ENCODE data around the gene INPP5F.

The INPP5F gene, protein sequence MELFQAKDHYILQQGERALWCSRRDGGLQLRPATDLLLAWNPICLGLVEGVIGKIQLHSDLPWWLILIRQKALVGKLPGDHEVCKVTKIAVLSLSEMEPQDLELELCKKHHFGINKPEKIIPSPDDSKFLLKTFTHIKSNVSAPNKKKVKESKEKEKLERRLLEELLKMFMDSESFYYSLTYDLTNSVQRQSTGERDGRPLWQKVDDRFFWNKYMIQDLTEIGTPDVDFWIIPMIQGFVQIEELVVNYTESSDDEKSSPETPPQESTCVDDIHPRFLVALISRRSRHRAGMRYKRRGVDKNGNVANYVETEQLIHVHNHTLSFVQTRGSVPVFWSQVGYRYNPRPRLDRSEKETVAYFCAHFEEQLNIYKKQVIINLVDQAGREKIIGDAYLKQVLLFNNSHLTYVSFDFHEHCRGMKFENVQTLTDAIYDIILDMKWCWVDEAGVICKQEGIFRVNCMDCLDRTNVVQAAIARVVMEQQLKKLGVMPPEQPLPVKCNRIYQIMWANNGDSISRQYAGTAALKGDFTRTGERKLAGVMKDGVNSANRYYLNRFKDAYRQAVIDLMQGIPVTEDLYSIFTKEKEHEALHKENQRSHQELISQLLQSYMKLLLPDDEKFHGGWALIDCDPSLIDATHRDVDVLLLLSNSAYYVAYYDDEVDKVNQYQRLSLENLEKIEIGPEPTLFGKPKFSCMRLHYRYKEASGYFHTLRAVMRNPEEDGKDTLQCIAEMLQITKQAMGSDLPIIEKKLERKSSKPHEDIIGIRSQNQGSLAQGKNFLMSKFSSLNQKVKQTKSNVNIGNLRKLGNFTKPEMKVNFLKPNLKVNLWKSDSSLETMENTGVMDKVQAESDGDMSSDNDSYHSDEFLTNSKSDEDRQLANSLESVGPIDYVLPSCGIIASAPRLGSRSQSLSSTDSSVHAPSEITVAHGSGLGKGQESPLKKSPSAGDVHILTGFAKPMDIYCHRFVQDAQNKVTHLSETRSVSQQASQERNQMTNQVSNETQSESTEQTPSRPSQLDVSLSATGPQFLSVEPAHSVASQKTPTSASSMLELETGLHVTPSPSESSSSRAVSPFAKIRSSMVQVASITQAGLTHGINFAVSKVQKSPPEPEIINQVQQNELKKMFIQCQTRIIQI

DNA sequence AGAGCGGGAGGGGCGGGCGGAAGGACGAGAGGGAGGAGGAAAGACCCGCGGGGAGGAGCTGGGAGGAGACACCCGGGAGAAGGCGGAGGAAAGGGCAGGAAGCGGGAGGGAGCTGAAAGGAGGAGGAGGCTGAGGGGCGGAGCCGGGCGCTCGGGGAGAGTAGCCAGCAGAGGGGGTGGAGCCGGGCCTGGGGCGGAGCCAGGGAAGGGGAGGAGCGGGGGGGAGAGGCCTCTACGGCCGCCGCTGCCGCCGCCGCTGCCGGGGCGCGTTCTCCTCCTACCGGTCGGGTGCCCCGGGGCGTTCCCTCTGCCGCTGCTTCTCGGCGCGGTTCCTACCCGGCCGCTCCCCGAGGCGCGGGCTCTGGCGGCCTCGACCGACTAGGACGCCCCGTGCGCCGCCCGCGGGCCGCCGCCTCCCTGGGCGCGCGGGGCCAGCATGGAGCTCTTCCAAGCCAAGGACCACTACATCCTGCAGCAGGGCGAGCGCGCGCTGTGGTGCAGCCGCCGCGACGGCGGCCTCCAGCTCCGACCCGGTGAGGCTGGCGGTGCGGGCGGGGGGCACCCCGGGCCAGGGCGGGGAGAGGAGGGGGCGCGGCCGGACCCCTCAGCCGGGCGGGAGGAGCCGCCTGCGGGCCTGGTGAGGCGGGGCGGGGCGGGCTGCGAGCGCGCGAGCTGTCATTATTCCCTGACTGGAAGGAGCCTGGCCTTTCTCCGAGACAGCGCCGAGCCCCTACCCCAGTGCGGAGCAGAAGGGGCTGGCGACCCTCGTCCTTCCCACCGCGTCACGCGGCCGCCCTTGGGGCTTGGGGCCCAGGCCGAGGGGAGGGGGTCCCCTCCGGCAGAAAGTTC is at the start of gene INPP5F:
Gene INPP5F (plus strand): TSS at position 223 of the 848 bp plus-strand sequence. CDS start 213 bp downstream, at position 436.
- DNase-seq (ENCODE audit: low read depth): peak; percentile 77

DNA sequence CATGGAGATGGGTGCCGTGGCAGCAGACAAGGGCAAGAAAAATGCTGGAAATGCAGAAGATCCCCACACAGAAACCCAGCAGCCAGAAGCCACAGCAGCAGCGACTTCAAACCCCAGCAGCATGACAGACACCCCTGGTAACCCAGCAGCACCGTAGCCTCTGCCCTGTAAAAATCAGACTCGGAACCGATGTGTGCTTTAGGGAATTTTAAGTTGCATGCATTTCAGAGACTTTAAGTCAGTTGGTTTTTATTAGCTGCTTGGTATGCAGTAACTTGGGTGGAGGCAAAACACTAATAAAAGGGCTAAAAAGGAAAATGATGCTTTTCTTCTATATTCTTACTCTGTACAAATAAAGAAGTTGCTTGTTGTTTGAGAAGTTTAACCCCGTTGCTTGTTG is 48.7 kb upstream of the INPP5F start:
- DNase-seq (ENCODE audit: low read depth): no peak

DNA sequence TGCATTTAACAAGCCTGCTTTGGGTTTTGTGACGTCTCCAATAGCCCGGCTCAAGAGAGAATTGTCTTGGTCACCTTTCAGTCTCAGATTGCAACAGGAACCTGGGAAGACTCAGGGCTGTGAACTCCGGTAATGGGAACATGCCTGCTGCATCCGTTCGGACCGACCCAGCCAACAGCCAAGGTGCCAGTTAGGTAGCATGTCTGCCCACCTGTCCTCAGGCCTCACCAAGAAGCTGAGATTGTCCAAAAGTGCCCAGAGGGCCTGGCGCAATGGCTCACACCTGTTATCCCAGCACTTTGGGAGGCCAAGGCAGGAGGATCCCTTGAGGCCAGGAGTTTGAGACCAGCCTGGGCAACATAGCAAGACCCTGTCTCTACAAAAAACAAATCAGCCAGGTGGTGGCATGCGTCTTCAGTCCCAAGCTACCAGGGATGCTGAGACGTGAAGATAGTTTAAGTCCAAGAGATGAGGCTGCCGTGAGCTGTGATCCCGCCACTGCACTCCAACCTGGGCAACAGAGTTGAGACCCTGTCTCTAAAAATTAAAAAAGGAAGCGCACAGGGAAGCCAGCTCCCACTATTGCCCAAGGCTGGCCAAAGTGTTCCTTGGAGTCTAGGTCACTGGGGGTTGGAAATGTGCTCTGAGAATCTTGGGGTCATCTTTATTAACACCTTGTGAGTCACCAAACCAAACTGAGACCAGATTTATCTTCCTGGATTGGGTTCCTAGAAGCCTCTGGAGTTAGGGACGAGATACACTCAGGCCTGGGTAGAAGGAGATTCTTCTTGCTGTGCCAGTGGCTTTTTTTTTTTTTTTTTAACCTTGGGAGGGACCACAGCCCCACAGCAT is 47.7 kb upstream of the INPP5F start:
- no peak for DNase-seq (ENCODE audit: low read depth)

DNA sequence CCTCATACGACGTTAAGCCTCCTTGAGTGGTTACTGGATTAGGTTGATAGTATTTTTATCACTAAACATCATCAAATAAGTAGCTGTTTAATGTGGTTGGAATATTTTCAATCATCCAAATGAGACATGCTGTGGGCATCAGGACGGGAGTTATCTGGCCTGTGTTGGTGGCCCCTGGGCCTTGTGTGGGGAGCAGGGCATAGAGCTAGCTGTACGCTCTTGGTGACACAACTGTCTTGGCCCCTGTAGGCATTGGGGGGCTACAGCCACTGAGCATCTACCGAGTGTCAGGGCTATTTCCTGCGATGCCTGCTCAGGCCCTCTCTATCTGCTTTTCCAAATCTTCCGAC is 46.4 kb upstream of the INPP5F start:
- no peak for DNase-seq (ENCODE audit: low read depth)

DNA sequence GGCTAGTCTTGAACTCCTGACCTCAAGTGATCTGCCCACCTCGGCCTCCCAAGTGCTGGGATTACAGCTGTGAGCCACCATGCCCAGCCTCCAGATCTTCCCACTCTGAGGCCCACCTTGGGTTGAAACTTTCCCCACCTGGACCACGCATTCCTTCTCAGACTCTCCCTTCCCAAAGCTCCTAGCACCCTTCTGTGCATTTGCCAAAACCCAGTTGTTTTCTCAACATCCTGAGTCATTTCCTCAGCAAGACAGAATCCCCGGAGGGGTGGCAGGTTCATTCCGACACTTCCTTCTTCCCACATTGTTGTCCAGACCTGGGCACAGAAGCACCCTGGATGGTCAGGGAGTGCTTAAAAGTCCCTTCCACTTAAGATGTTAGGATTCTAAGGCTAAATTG is 45.8 kb upstream of the INPP5F start:
- no peak for DNase-seq (ENCODE audit: low read depth)

DNA sequence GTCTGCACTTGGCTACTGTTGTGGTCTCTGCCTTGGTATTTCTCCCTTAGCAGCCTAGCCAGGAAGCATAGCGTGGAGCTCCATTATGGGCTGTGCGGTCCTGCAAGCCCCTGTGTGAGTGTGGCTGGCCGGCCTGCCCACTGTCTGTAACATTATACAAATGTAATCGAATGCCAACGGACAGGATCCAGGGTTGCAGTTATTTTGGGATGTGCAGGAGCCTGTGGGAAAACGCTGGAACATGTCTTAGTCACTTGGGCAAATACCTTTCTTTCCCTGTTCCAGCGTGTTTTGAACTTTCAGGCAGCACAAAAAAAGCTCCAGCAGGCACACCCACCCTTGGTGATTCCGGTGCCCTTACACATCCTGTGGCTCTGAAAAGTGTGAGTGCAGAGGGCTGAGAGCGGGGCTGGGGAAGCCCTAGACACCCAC is 45.2 kb upstream of the INPP5F start:
- DNase-seq (ENCODE audit: low read depth): no peak

DNA sequence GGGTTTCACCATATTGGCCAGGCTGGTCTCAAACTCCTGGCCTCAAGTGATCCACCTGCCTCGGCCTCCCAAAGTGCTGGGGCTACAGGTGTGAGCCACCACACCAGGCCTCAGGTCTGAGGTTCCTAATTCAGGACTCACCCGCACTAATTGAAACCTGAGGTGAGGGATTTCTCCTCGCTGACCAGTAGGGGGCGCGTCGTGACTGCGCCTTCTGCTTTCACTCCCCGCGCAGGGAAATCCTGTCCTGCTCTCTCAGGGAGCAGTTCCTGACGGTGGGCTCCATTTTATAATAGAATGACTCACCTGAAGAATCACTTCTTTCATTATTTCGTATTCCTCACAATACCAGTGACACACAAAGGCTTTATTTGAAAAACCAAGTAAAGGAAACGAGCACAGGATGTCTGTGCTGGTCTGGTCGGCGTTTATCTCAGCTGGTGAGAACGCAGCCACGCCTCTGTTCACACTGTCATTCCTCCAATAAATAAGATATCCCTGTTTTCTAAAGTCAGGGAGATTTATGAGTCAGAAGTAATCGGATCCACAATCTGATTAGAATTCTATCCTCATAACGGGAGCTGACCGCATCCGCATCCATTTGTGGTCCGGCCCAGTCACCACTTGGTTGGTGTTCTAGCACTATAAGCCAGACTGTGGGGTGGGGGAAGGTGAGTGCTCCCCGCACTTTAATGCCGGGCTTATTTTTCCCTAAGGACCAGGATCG is 39.2 kb upstream of the INPP5F start:
- peak; percentile 73 for DNase-seq (ENCODE audit: low read depth)

DNA sequence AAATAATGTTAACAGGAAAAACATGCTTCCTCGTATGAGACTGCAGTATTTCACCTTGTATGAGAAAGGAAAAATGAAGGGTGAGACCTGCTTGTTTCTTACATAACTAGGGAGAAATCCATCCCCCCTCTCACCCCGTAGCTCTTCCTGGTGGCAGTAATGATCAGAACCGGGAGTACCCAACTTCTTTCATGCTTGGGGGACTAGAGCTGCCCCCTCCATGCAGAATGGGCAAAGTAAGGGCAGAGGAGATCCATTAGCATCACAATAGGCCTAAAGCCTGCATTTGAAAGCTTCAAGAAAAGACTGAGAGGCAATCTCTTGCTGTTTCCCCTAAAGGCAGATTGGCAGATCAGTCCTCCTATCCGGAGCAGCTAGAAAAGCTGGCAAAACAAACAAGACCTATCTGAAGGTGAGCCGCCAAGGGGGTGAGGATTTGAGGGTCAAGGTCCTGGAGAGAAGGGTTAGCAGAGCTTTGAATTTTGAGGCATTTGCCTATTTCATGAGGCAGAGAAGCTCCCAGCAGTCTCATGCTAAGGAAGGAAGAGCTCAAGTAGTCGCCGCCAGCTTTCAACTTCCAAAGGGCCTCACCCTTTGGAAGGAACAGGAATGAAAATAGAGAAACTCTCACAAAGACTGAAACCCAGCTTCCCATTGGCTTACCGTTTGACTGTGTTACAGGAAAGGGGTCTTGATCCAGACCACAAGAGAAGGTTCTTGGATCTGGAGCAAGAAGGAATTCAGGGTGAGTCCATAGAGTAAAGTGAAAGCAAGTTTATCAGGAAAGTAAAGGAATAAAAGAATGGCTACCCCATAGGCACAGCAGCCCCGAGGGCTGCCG is 38.4 kb upstream of the INPP5F start:
- DNase-seq (ENCODE audit: low read depth): no peak

DNA sequence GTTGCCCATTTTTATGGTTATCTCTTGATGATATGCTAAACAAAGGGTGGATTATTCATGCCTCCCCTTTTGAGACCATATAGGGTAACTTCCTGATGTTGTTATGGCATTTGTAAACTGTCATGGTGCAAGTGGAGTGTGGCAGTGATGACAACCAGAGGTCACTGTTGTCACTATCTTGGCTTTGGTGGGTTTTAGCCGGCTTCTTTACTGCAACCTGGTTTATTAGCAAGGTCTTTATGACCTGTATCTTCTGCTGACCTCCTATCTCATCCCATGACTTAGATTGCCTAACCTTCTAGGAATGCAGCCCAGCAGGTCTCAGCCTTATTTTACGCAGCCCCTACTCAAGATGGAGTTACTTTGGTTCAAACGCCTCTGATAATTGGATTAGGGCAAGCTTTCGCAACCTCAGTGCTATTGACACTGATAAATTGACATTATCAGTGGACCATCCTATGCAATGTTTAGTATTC is 37.8 kb upstream of the INPP5F start:
- DNase-seq (ENCODE audit: low read depth): no peak

DNA sequence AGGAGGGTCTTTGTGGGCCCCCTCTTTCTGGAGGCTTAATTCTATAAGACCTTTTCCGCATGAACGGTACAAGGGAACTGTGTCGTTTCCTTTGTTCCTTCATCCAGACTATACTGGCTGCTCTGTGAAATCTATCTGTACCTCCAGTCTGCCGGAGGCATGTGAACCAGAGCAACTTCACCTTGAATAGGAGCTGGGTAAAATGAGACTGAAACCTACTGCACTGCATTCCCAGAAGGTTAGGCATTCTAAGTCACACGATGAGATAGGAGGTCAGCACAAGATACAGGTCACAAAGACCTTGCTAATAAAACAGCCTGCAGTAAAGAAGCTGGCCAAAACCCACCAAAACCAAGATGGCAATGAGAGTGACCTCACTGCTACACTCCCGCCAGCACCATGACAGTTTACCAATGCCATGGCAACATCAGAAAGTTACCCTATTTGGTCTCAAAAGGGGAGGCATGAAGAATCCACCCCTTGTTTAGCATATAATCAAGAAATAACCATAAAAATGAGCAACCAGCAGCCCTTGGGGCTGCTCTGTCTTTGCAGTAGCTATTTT is 36.8 kb upstream of the INPP5F start:
- no peak for DNase-seq (ENCODE audit: low read depth)

DNA sequence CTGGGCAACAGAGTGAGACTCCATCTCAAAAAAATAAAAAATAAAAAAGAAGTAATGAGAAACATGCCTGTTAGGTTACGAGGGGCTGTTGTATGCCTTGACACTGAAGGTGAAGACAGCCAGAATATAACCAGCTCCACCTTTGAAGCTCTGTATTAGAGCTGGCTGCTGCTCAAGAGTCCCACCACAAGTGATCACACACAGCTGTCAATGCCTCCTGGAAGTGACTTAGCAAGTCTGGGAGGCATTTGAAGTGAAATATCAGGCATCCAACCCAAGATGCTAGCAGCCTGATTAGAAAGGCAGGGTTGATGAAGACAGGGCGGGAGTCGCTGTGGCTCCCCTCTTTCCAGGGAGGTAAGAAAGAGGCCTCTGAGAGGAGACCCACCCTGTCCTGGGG is 34.1 kb upstream of the INPP5F start:
- DNase-seq (ENCODE audit: low read depth): no peak

DNA sequence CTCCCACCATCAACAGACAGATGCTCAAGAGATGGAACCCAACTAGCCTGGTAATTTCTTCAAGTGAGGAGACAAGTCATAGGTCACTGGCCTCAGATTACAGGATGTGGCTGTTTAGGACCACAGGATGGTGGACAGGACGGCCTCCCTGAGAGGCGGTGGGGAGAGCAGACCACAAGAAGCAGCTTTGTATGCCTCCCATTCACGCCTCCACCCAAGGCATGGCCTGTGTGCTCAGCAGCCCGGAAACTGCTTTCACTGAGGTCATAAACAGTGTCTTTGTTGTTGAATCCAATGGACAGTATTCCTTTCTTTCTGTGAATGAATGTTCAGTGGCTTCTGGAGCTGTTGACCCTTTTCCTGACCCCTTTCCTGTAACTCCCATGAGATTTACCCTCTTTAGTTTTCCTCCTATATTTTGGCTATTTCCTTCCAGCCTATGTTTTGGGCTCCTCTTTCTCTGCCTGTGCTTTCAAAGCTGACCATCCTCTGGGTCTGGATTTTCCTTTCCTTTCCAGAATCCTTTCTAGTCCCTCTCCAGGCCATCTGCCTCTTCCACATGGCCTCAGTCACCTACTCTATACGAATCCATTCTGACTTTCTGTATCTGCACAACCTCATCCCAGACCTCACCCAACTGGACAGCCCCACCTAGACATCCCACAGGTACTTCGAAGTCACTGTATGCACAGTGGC is 32.4 kb upstream of the INPP5F start:
- no peak for DNase-seq (ENCODE audit: low read depth)

DNA sequence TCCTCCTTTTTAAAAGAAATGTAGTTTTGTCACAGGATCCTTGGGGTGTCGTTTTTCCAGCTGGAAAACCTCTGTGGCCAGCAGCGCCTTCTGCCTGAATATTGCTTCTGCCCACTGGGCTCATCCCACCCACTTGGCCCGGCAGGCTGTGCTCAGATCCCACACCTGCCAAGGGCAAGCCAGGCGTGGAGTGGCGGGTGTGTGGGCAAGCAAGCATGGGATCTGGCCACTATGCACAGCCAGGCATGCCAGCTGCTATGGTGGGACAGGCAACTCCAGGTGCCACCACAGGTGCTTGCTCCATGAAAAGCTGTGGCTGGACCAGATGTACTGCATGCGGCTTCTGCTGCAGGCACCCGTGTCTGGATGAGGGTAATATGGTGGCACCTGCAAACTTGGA is 31.2 kb upstream of the INPP5F start:
- DNase-seq (ENCODE audit: low read depth): no peak

DNA sequence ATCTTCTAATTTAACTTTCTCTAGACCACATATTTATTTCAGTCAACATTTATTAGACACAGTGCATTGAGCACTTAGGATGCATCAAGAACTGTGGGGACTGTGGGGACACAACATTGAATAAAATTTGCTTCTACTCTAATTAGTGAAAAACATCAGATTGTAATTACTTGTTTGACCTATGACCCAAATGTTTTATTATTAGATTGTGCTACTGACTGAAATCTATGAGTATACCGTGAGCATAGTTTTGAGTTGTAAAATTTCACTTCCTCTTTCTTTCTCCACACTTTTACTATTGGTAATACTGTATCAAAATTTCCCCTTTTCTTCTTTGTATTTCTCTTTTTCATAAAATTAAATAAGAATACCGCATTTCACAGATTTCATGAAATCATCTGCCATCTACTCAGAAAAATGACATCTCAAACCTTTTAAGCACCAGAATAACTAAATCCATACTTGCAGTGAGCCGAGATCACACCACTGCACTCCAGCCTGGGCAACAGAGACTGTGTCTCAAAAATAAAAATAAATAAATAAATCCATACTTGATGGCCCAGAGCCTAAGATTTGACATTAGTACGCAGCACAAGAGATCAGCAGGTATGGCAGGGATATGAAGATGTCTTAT is 25.4 kb upstream of the INPP5F start:
- no peak for DNase-seq (ENCODE audit: low read depth)

DNA sequence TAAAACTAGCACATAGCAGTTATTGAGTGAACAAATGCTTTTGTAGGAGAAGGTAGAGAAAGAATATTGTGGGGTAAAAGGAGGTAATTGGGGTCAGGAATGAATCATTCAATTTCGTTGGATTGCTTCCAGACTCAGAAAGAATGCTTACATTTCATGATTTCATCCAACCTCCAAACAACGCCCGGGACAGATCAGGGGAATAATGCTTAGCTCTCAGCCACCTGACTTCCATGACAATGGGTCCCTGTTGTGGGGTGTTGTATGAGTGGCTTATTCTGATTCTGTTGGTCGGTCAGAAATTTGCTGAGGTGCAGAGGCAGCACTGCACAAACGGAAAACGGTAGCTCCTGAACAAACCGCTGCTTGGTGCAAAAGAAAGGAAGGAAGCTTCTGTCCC is 24.0 kb upstream of the INPP5F start:
- DNase-seq (ENCODE audit: low read depth): no peak

DNA sequence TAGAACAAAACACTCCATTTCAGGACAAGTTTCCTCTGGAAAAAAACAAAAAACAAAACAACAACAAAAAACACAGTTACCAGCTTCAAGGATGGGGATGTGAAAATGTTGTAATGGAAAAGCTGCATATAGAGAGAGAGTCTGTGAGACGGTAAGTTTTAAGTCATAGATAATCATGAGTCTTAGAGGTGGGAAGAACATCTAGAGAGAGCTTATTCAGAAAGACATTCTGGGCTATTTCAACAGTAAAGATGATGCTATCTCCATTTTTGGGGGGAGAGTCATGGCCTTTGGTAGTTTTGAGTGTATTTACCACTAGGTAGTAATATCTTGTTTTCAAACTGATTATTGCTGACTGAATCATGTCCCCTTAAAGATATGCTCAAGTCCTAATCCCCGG is 23.3 kb upstream of the INPP5F start:
- no peak for DNase-seq (ENCODE audit: low read depth)

DNA sequence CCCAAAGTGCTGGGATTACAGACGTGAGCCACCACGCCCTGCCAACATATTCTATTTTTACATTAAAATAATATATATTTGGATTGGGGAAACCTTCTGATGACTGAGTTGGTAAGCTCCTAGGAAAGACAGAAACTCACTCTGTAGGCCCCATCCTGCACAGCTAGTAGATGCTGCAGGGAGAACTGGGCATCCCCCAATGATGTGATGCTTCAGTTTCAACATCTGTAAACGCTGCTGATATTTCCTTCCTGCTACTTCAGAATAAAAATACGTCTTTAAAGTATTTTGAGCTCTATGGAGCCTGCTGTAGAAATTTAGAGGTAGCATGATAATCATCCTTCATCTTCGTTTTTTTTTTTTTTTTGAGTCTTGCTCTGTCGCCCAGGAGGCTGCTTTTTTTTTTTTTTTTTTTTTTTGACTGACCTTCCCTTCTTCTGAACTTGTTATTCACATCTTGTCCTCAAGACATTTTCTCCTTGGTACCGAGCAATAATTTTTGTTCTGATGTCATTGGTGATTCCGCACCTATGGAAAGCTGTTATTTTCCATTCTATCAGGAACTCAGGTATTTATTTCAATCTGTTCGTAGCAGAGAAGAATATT is 21.8 kb upstream of the INPP5F start:
- DNase-seq (ENCODE audit: low read depth): no peak

All from HS-27A (cell line).